CD4-positive, alpha-beta T cell treated with Interleukin-17A for 4 hours (primary cell): ENCODE results near the gene BET1.
"Not testable (repeated sequence)": the region's sequence is repeated elsewhere in the genome, so short reads cannot be mapped to it uniquely, and the experiment has no call there.

Source experiments
- DNase-seq: peaks from one replicate; pipeline ENCODE4 v3.0.0-alpha.2; 2020; ENCODE audit warnings: mixed read lengths

BET1 gene

DNA sequence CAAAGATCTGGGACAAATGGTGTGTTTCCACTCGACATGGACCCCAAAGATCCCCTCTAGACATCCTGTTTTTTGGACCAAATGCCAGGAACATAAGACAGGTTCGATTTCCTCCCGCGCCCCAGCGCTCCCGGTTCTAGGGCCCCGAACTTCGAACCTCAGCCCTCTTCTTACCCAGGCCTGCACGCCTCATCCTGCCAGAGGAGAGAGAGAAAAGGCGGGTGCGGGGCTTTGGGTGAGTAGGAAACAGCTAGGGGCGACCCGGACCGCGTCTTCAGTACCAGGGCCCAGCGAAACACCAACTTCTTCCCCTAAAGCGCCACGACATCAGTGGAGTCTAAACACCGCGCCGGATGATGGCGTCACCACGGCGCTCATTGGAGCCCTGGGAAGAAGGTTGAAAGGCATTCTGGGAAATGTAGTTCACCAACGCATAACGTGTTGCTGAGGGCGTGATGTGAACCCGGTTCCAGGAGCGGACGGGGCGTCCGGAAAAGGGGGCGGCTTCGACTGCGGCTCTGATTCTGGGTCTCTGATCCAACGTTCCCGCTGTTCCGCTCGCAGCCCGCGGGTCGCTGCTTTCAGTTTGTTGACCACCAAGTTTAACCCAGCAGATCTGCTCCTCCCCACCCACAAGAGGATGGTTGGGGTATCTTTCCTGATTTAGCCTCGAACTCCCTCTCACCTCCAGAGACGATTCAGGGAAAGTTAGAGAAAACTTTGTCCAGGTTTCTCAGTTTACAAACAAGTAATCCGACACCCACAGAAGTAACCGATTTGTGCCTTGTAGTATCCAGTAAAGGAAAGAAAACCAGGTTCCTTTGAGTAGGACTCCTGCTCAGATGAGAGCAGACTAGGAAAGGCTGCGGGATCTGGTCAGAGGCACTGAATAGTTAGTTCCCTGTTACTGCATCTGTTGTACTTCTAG is at the start of gene BET1:
TSS of gene BET1 (minus strand) at position 332 of the 928 bp plus-strand sequence. CDS start at position 193, 139 bp downstream.
- DNase-seq: peak; percentile 93

DNA sequence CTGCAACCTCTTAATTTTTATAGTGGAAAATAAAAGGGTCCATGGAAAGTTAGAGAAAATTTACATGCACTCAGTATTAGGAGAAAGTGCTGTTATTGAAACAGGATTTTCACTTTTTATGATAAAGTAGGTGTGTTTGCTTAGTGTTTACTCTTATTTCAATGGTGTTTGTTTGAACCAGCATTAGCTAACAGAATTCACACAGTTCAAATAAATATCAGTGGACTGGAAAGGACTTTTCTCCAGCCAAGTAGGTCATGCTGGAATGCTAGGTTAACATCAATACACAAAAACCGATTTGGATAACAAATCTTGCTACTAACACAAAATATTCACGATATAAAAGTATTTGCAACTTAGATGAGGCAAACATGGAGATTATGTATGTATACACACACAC is 49.4 kb upstream of the BET1 start:
- DNase-seq: no peak

- DNase-seq: no peak
These were observed 48.4 kb upstream of the BET1 start for GRCh38 chr7:94052398-94053180.

DNA sequence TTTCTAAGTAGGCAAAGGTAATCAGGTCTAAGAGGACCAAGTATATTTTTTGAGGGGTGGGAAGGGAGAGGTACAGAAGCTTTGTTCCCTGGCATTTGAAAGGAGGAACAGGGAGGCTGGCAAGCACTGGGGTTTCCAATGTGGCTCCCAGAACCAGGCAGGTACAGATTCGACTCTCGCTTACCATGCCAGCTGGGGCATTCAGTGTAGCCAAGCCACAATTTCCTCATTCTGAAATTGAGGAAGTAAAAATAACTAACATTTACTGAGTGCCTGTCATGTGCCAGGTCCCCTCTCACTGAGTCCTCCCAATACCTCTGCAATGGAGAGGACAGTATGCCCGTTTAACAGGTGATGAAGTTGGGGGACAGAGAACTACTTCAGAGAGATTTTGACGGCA is 45.9 kb upstream of the BET1 start:
- no peak for DNase-seq

- DNase-seq: no peak
These were observed 45.5 kb upstream of the BET1 start for GRCh38 chr7:94049615-94050014.

GRCh38 chr7:94048755-94049154 is 44.6 kb upstream of the BET1 start:
- no peak for DNase-seq

GRCh38 chr7:94047956-94048355 is 43.8 kb upstream of the BET1 start:
- no peak for DNase-seq

- DNase-seq: no peak
These were observed 41.4 kb upstream of the BET1 start for GRCh38 chr7:94045581-94045980.

GRCh38 chr7:94044806-94045205 is 40.7 kb upstream of the BET1 start:
- no peak for DNase-seq

- no peak for DNase-seq
These were observed 39.1 kb upstream of the BET1 start for GRCh38 chr7:94043299-94043698.

DNA sequence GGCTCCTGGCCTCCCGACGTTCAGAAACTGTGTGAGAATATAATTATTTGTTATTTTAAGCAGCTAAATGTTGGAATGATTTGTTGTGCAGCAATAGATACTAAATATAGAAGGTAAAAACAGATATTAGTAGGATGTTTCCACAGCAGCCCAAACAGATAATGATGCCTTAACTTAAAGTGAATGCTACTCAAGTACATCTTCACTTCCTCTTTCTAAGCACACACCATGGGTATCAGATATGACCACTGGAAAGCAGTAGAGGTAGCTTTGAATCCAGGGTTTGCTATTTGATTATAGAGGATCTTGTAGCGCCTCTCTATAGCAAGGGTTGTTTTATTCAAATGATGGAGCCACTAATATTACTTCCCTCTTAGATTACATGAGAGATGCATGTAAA is 38.2 kb upstream of the BET1 start:
- DNase-seq: no peak

GRCh38 chr7:94041529-94041928 is 37.4 kb upstream of the BET1 start:
- no peak for DNase-seq

DNA sequence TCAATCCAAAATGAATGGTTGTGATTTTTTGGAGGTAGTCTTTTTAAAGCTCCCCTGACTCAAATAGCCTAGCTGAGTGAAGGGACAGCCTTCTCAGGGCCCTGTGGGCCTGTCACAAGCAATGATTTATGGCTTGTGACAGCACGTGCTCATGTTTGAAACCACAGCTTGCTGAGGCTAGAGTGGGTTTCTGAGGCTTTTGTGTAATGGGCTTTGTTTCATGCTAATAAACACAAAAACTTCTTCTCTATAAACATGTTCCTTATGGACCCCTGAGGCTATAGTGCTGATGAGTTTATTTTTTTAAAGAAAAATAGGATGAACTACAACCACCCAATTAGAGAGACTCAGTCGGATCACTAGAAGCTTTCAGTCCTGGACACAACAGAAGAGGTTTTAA is 36.1 kb upstream of the BET1 start:
- no peak for DNase-seq

DNA sequence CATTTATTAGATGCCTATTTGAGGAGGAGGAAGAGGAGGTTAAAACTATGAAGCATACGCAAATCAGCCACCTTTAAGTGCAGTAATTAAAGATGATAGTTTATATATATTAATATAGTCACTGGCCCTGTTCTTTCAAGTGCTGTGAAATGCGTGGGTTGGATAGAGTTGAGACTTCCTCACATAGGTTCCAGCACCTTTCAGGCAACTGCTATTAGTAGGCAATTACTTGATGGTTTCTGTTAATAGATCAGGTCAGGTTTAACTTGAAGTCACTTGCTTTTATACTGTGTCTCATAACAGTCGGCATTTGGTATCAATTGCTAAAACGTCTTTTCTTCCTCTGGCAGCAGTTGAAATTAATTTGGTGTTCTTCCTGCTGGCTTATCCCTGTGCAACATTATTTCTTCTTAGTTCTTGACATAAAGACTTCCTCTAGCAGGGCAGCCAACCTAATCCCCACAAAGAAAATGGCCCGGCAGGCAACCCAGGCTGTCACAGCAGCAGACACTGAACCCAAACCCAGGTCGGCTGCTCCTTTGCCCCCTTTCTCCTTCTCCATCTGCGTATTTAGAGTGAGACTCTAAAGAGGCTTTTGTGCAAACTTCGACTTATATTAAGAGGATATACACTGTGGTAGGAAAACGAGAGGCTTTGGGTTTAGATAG is 35.3 kb upstream of the BET1 start:
- DNase-seq: no peak

DNA sequence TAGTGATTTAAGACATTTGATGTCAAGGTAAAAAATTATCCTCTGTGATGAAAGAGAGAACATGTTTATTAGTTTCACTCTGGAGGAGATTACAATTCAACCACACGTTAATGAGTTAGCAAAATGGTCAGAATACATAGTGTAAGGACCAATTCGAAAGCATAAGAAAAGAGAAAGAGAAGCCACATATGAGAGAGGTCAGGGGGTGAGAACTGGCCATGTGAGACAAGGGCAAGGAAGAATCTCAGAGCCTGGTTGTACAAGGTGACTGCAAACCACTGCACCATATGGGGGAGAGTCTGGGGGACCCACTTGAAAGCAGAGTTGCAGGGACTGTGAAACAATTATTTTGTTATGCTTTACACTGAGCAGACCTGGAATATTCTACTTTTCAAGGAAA is 27.7 kb upstream of the BET1 start:
- no peak for DNase-seq

DNA sequence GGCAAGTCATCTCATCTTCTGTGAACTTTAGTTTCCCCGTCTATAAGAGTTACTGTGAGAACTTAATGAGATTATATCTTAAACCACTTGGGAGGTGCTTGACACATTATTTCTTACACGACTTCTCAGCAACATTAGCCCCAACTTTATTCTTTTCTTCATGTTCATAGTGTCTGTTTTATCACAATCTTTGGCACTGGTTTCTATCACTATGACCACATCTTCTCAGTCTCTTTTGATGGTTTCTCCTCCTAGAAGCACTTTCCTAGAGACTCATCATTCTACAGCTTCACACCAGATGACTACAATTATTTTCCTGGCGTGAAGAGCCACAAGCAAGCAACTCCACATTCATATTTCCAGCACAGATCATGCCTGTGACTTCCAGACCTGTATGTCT is 26.5 kb upstream of the BET1 start:
- no peak for DNase-seq

DNA sequence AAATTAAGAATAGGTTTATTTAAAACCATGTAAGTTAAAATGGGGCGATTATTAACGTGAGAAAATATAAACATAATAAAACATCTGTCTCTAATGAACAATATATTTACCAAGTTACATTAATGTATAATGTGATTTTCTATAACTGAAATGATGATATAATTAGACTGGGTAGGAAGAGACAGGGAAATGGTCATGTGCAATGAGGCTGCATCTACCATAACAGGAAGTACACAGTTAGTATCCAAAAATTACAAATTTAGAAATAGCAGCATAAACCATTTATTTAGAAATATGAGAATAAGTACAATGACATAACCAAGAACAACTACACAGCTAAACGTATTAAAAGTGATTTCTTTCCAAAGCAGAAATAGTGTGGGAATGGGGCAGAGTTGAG is 25.8 kb upstream of the BET1 start:
- DNase-seq: no peak

GRCh38 chr7:94028768-94029167 is 24.6 kb upstream of the BET1 start:
- DNase-seq: no peak

- not testable (repeated sequence) for DNase-seq
These were observed 22.5 kb upstream of the BET1 start for GRCh38 chr7:94026619-94027018.

GRCh38 chr7:94022550-94022949 is 18.4 kb upstream of the BET1 start:
- DNase-seq: no peak

DNA sequence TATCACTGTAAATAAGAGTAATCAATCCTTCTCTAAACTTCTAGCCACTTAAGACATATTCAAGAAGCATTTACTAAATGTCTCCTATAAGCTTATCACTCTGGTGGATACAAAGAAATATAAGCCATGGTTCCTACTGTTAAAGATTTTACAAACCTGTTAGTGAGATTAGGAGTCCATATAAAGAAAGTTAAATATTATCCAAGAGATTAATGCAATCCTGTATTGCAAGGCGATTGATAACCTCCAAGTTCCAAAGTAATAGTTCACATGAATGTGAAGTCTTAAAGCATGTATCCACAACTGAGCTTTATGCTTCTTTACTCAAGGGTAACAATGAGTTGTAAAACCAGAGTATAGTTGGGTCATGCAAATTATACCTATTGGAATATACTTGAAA is 12.6 kb upstream of the BET1 start:
- DNase-seq: no peak

GRCh38 chr7:94015538-94015937 is 11.4 kb upstream of the BET1 start:
- DNase-seq: no peak

DNA sequence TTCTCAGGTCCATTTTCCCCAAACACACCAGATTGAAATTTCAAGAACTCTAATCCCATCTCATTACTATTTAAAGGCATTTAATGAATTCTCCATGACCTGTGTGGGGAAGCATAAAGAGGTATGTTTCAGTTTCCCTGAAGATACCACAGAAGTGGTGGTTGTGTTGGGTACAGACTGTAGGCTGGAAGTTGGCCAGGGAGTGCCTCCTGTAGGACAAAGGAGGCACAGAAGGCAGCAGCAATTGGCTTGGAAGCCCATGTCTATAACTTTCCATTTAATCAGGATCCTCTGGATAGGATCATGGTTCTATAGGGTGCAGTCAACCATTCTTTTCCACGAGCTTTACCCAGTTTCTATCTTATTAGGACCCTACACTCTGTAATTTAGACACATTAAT is 8.6 kb upstream of the BET1 start:
- no peak for DNase-seq
